Hematopoietic multipotent progenitor cell treated with erythropoietin and hydrocortisone succinate and interleukin-3 and kit ligand, for 8 days (in vitro differentiated cells): ENCODE results near the gene GPATCH8.

ENCODE experiments used
- DNase-seq: peaks from one replicate; pipeline ENCODE4 v3.0.0-alpha.2; 2015

Gene GPATCH8

GRCh38 chr17:44451016-44451627 is 52.1 kb downstream of the GPATCH8 start:
- DNase-seq: no peak

GRCh38 chr17:44448412-44448811 is 54.8 kb downstream of the GPATCH8 start:
- DNase-seq: no peak

- no peak for DNase-seq
Observed at GRCh38 chr17:44444735-44445105, 58.5 kb downstream of the GPATCH8 start.

DNA sequence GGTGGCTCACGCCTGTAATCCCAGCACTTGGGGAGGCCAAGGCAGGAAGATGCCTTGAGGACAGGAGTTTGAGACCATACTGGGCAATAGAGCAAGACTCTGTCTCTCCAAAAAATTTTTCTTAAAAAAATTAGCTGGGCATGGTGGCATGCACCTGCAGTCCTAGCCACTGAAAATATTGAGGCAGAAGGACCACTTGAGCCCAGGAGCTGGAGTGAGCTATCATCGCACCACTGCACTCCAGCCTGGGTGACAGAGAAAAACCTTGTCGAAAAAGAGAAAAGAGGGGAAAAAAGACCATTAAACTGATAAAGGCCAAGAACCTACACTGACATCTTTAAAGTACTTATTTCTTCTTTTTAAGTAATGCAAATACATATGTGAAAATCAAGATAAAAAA is 60.4 kb downstream of the GPATCH8 start:
- no peak for DNase-seq

- no peak for DNase-seq
Observed at GRCh38 chr17:44439168-44439567, 64.0 kb downstream of the GPATCH8 start.

- no peak for DNase-seq
Observed at GRCh38 chr17:44438636-44439035, 64.6 kb downstream of the GPATCH8 start.

- DNase-seq: no peak
Observed at GRCh38 chr17:44436336-44436735, 66.9 kb downstream of the GPATCH8 start.

DNA sequence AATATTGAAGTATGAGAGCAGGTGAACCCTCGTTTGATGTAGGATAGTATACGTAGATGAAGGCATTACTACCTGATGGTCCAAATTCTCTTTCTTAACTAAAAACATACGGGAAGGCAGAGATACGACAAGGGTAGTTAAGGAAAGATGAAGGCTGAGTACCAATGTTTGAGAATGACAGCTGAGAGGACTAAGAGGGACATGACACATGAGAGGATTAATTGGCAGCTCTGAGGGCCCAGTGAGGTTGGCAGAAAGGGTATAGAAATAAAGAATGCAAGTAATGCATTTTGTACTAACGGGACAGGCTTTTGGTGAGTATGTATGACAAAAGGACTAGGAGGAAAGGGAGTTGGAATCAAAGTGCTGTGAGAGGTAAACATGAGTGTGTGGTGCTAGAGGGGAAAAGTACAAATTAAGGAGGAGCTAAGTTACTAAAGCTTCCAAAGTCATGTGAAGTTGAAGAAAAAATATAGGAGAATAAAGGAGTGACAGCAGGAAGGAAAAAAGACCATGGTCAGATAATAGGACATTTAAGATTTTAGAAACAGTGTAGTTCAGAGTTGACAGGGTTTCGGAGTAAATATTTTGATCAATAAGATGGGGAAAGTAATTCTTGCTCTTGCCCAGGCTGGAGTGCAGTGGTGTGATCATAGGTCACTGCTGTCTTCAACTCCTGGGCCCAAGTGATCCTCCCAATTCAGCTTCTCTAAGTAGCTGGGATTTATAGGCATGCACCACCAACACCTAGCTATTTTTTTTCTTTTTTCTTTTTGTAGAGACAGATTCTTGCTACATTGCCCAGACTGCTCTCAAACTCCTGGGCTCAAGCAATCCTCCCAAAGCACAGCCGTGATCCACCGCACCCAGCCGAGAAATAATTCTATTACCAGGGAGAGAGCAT is 70.7 kb downstream of the GPATCH8 start:
- no peak for DNase-seq

GRCh38 chr17:44424828-44425461 is 78.3 kb downstream of the GPATCH8 start:
- DNase-seq: no peak

DNA sequence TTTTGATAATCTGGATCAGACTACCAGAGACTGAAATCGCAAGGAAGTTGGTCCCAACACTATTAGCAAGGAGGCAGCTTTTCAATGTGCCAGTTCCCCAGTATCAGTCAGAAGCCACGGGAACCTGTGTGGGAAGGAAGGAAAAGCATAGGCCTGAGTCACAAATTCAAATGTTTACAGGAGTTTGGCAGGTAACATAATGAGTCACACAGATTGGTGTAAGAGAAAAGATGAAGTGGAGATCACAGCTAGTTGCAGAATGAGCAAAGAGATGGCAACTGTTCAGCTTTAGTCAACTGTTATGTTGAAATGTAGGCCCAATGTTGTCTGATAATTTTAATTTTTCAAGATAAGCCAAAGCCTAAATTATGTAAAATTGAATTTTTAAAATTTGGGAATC is 85.7 kb downstream of the GPATCH8 start:
- no peak for DNase-seq

DNA sequence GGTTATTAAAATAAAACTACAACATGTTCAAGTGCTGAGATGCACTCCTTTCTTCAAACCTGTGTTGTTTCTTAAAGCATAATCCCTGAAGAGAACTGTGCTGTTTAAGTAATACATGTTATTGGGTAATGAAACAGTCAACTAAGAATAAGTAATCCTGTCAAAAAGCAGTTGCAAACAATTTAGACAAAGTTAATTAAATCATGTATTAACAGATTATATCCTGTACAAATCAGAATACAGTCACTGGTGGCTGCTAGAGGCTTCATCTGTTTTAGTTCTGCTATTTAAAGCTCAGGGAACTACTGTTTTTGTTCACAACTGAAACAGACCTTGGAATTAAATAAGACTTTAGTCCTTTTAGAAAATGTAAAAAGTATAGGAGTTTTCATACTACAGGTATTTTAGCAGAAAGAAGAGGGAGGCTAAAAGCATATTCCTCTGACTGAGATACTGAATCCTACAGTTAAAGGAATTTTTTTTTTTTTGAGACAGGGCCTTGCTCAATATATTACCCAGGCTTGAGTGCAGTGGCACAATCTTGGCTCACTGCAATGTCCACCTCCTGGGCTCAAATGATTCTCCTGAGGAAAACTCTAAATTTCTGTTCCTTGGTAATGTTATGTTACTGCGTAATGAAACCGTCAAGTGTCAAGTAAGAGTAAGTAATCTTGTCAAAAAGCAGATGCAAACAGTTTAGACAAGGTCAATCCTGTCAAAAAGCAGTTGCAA is 86.5 kb downstream of the GPATCH8 start:
- DNase-seq: no peak

DNA sequence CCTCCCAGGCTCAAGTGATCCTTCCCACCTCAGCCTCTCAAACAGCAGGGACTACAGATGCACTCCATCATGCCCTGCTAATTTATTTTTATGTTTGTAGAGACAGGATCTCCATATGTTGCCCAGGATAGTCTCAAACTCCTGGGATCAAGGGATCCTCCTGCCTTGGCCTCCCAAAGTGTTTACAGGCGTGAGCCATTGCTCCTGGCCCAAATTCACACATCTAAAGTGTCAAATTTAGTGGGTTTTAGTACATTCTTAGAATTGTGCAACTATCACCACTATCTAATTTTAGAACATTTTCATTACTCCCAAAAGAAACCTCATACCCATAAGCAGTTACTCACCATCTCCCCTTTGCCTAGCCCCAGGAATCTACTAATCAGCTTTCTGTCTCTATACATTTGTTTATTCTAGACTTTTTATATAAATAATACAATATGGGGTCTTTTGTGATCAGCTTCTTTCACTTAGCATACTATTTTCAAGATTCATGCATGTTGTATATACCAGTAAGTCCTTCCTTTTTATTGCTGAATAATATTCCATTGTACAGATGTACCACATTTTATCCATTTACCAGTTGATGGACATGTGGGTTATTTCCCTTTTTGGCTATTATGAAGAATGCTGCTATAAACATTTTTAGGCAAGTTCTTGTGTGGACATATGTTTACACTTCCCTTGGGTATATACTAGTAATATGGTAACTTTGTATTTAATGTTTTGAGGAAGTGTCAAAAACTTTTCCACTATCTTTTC is 88.6 kb downstream of the GPATCH8 start:
- DNase-seq: no peak

- no peak for DNase-seq
Observed at GRCh38 chr17:44409309-44410028, 93.7 kb downstream of the GPATCH8 start.

- no peak for DNase-seq
Observed at GRCh38 chr17:44408786-44409185, 94.4 kb downstream of the GPATCH8 start.

DNA sequence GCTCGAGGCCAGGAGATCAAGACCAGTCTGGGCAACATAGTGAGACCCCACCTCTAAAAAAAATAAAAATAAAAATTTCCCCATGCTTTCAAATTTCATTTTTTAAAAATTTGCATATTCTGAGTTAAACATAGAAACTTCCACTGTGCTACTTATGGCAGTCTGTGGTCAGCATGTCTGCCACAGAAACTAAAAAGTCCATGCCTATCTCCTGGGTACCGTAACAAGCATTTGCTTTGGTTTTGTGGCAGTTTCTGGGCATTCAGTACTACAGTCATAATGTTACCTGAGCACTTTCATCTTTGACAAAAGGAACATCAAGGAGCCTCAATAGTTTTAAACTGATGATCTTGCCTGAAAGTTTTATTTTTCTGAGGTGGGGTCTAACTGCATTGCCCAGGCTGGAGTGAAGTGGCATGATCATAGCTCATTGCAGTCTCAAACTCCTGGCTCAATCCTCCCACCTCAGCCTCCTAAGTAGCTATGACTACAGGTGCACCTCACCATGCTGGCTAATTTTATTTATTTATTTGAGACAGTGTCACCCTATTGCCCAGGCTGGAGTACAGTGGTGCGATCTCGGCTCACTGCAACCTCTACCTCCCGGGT is 100.5 kb downstream of the GPATCH8 start:
- DNase-seq: no peak

GRCh38 chr17:44400226-44400847 is 102.9 kb downstream of the GPATCH8 start:
- peak; percentile 49 for DNase-seq

DNA sequence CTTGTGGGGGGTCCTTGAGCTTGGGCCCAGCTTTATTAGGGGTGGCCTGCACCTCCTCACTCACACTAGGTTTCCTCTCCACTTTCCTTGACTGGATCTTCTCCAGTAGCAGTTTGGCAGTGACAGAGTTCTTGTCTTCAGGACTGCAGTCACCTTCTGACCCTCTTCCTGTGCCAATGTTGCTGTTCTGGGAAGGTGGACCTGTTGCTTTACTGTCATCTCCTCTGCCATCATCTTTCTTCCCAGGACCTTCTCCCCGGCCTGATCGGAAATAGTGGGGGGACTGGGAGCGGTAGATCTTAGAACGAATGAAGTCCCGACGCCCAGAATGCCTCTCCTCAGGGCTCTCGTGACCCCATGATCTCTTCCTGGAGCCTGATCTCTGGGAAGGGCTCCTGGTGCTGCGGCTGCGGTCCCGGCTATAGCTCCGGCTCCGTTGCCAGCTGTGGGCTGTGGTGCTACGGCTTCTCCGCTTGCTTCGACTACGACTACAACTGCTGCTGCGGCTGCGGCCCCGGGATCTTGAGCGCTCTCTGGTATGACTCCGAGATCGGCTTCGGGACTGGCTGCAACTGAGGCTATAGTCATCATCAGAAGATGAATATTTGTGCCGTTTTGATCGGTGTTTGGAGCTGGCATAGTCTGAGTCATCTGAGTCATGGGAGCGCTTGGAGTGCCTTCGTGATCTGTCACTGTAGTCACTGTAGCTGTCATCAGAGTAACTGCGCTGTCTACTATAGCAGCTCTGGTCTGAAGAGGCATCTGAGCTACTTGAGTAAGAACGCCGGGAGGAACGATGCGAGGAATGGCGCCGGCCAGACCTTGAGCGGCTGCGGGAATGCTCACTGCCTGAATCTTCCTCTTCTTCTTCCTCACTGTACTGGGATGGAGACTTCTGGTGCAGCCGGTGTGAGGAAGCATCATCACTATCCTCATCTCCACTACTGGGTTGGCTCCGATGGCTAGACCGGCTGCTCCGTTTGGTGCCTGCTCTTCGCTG is 104.2 kb downstream of the GPATCH8 start:
- DNase-seq: no peak

DNA sequence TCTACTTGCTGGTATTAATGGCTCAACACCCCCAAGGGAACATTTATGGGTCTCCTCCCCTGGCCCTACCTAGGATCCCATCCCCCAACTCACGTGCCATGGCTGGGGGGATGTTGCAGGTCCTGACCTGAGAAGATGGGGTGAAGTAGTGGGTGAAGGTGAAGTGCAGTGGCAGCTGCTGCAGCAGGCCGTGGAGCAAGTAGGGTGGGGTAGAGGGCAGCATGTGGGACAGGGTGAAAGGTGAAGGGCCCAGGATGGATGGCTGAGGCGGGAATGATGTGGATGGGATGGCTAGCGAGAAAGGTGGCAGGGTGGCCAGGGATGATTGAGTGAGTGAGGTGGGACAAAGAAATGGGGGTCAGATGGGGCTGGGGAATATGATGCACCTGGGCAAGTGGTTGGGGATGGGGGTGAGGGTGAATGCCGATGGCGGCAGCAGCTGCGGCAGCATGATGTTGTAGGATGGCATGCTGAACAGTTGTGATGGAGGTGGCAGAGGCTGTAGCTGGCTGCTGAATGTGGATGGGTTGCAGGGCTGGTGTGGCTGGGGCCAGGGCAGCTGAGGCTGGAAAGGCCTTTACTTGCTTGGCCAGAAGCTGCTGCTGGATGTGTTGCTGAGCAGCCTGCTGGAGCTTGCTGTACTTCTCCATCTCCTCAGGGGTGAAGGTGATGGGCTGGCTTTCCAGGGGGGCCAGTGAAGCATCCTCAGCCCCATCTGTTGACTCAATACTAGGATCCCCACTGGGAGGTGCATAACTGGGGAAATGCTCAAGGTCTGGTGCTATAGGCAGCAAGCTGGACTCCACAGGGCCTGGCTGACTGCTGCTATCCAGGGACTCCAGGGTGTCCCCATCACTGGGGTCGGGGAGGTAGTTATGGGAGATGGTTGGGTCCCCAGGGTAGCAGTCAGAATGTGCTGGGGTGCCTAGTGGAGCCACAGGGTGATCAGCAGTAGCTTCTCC is 105.4 kb downstream of the GPATCH8 start:
- DNase-seq: no peak
